K562 (cell line): Measurements from ENCODE around the gene SRGN. TPM values are rescaled to one million over a fixed set of nuclear protein-coding genes. Genes with fewer than 3 reads are reported as not detected.
A peak's percentile ranks its signal among the peaks of the same experiment; 100 is the strongest.

Experiments
- CREB3L1 ChIP-seq: fragments of 450-650 bp; IDR thresholded peaks from 2 replicates; pipeline ENCODE4 v1.6.1; 2014; ENCODE audit warnings: low read depth, mild to moderate bottlenecking, moderate library complexity, borderline replicate concordance
- E2F6 ChIP-seq, 2 experiments: IDR thresholded peaks; 2 replicates each; pipeline ENCODE4 v1.6.1; 2011; ENCODE audit warnings: borderline replicate concordance in 1 of 2, control low read depth in 1 of 2, low read depth in 1 of 2, low read length in 1 of 2, mild to moderate bottlenecking in 1 of 2, mixed read lengths in 1 of 2, moderate library complexity in 1 of 2; ENCODE audit not compliant: insufficient read depth in 1 of 2, insufficient read length in 1 of 2, poor library complexity in 1 of 2, severe bottlenecking in 1 of 2; ENCODE audit errors: extremely low read depth in 1 of 2
- ERF ChIP-seq: fragments of 450-650 bp; formaldehyde crosslinking; IDR thresholded peaks from 2 replicates; pipeline ENCODE4 v1.4.0; 2020; ENCODE audit warnings: mild to moderate bottlenecking, mixed read lengths
- ETV1 ChIP-seq: fragments of 450-650 bp; conservative IDR thresholded peaks from 2 replicates; pipeline ENCODE4 v1.6.1; 2016; ENCODE audit warnings: missing genetic modification characterization, control low read depth, low read depth, missing compliant biosample characterization
- GABPB1 ChIP-seq: sonication (generic); formaldehyde crosslinking; IDR thresholded peaks from 2 replicates; pipeline ENCODE4 v1.8.0; 2022; ENCODE audit warnings: mild to moderate bottlenecking, missing genetic modification reagents
- GMEB1 ChIP-seq: fragments of 250-450 bp; sonication (Bioruptor Pico); IDR thresholded peaks from 2 replicates; pipeline ENCODE4 v1.4.0; 2020; ENCODE audit warnings: mild to moderate bottlenecking
- HOXB6 ChIP-seq: fragments of 250-450 bp; sonication (Bioruptor Pico); IDR thresholded peaks from 2 replicates; pipeline ENCODE4 v1.5.1; 2022; ENCODE audit warnings: mild to moderate bottlenecking, borderline replicate concordance
- KAT8 ChIP-seq: fragments of 450-650 bp; IDR thresholded peaks from 2 replicates; pipeline ENCODE4 v1.6.1; 2016; ENCODE audit warnings: low read depth, mild to moderate bottlenecking
- MNT ChIP-seq, 2 experiments: fragments of 450-650 bp; conservative IDR thresholded peaks; 2 replicates each; pipeline ENCODE4 v1.6.1; 2017; ENCODE audit warnings: mild to moderate bottlenecking in 2 of 2, moderate library complexity in 2 of 2
- RAD51 ChIP-seq: fragments of 450-650 bp; IDR thresholded peaks from 2 replicates; pipeline ENCODE4 v1.7.1; 2016; ENCODE audit warnings: low read depth, mild to moderate bottlenecking, borderline replicate concordance
- TBP ChIP-seq: optimal IDR thresholded peaks from 2 replicates; pipeline ENCODE3; 2011; ENCODE audit warnings: low read depth, low read length, improper control_type of control experiment
- ZNF140 ChIP-seq: fragments of 250-450 bp; sonication (Bioruptor Pico); IDR thresholded peaks from 2 replicates; pipeline ENCODE4 v1.8.0; 2021; ENCODE audit warnings: moderate library complexity, mild to moderate bottlenecking, inconsistent platforms
- polyA plus RNA-seq, 8 experiments: library from polyadenylated mRNA; depleted of rRNA in 4 of 8; stranded (reverse) in 5 of 8; unstranded in 3 of 8; fragments of >200 nt; fragmentation: Nextera tagmentation in 2 of 8; fragmentation: Illumina TruSeq in 1 of 8; extraction: Ambion mirVana in 2 of 8; extraction: Trizol in 1 of 8; gene quantifications; 2 replicates each; pipeline versions ENCODE4 v1.2.1 to v1.2.3, GENCODE V29; 2011 to 2014; ENCODE audit warnings: inconsistent platforms in 1 of 8, missing spikeins in 1 of 8
- total RNA-seq, 7 experiments: library from RNA; depleted of rRNA in 6 of 7; stranded (reverse); fragments of >200 nt in 6 of 7; fragmentation: Illumina TruSeq in 2 of 7; extraction: Trizol in 2 of 7; gene quantifications; 2 replicates each; pipeline versions ENCODE4 v1.2.1 to v1.2.3, GENCODE V29; 2011 to 2021; ENCODE audit warnings: low replicate concordance in 1 of 7

Gene SRGN
- total and polyA plus RNA-seq, 9 of the 15 experiments (the other 6 are each of a cell fraction or from before 2014, with no cell fraction given) = 136 to 304 (median 180) TPM

GRCh38 chr10:69061305-69062161 is 26.4 kb upstream of the SRGN start (continued):
- TF ChIP-seq MNT (conservative IDR thresholded peaks at IDR 0.05) (peak in 1 of 2 experiments; percentile 31; a peak in 2 of 4 replicates), HOXB6 (CRISPR knock-in tag) (peak; percentile 38; the same call in 1 of the 2 replicates), ZNF140 (CRISPR knock-in tag) (no peak), TBP (no peak), GMEB1 (CRISPR knock-in tag) (peak; percentile 63), ETV1 (tag) (peak; percentile 84), KAT8 (no peak), GABPB1 (peak; percentile 19; the same call in 1 of the 2 replicates), RAD51 (no peak; the same call in 1 of the 2 replicates), E2F6 (IDR thresholded peaks at IDR 0.05; ENCODE audit: borderline replicate concordance in 1 of 2, extremely low read depth in 1 of 2, insufficient read depth in 1 of 2, insufficient read length in 1 of 2, low read depth in 1 of 2, low read length in 1 of 2, poor library complexity in 1 of 2, severe bottlenecking in 1 of 2) (peak; percentile 45 to 70), ERF (CRISPR knock-in tag) (peak; percentile 80), CREB3L1 (no peak)
